Activated naive CD4-positive, alpha-beta T cell treated with anti-CD3 and anti-CD28 coated beads, Interleukin-2, amount 10 ng/mL, durations not matched to agents 7 days and 5 days (primary cell): Measurements from ENCODE around the gene EXT2.

ENCODE experiments used
- CTCF ChIA-PET: fragments of 350-600 bp; sonication (Branson Sonifier 250); formaldehyde crosslinking; loops from one replicate; lab custom pipeline; 2021; ENCODE audit warnings: antibody characterized with exemption; lab: Charles Lee
- DNase-seq: peaks from one replicate; pipeline ENCODE4 v3.0.0-alpha.2; 2020
- H3K27ac Mint-ChIP-seq: one replicate; pipeline ENCODE4 v1.8.0; 2021; ENCODE audit warnings: mild to moderate bottlenecking, moderate library complexity, mixed read lengths
- H3K27me3 Mint-ChIP-seq: one replicate; pipeline ENCODE4 v1.8.0; 2021; ENCODE audit warnings: mild to moderate bottlenecking, mixed read lengths
- H3K36me3 Mint-ChIP-seq: one replicate; pipeline ENCODE4 v1.8.0; 2021; ENCODE audit warnings: mixed read lengths
- H3K4me1 Mint-ChIP-seq: one replicate; pipeline ENCODE4 v1.8.0; 2021; ENCODE audit warnings: mixed read lengths
- H3K4me3 Mint-ChIP-seq: one replicate; pipeline ENCODE4 v1.8.0; 2021; ENCODE audit warnings: mild to moderate bottlenecking, moderate library complexity, mixed read lengths
- H3K9me3 Mint-ChIP-seq: one replicate; pipeline ENCODE4 v1.8.0; 2021; ENCODE audit warnings: mixed read lengths

Gene EXT2

DNA sequence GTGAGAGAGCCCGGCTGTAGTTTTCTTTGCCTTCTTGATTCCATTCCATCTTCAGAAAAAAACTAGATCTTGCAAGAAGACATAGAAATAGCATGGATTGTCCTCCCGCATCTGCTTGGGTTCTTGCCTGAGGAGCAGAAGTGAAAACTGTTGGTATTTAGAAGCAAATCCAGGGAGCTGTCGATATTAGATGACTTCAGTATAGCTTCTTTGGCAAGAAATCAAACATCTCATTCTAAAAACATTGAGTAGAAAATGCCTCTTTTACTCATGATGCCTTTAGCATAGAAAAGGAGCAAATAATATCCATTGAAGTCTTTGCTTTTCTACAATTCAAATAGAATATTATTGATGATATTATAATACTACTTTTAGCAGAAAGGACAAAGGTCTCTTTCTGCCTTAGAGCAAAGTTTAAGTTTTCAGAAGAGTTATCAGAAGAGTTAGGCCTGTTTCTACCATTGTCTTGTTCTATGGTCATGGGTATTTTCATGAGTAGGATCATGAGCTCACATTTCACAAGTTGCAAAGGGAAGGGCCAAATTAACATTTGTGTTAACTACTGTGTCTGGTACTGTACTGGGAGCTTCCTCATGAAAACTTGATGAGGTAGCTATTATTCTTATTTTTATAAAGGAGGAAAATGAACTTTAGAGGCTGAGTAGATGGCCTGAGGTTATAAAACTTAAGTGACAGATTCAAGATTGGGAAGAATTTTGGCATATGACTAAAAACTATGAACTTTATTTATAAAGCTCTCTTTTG is 49.7 kb downstream of the EXT2 start:
- DNase-seq: no peak
- Mint-ChIP-seq H3K36me3 (peaks cover 15% of the 10 kb centered on the region), H3K4me1 (no peaks in the 10 kb centered on the region), H3K27ac (no peak overlapping the region), H3K27me3 (no peaks in the 10 kb centered on the region), H3K9me3 (no peaks in the 10 kb centered on the region), H3K4me3 (no peak overlapping the region)
- CTCF ChIA-PET: interaction anchor here (1.4 kb wide), 1 partner anchor 25 kb away, joined by 4 read pairs; no protein-coding TSS in a partner anchor

- DNase-seq: no peak
- Mint-ChIP-seq H3K4me3 (no peak overlapping the region), H3K9me3 (no peaks in the 10 kb centered on the region), H3K4me1 (no peaks in the 10 kb centered on the region), H3K27me3 (no peaks in the 10 kb centered on the region), H3K36me3 (peaks cover 23% of the 10 kb centered on the region), H3K27ac (no peak overlapping the region)
- CTCF ChIA-PET: no interaction called here
Measured at GRCh38 chr11:44146931-44147330, 51.5 kb downstream of the EXT2 start.

- Mint-ChIP-seq H3K4me3 (no peak overlapping the region), H3K36me3 (peaks cover 25% of the 10 kb centered on the region)
- CTCF ChIA-PET: no interaction called here
Measured at GRCh38 chr11:44147751-44148150, 52.3 kb downstream of the EXT2 start.

GRCh38 chr11:44149651-44150050 is 54.2 kb downstream of the EXT2 start:
- no peaks in the 10 kb centered on the region for H3K27me3 Mint-ChIP-seq
- H3K27ac Mint-ChIP-seq: no peak overlapping the region
- H3K4me3 Mint-ChIP-seq: no peak overlapping the region
- CTCF ChIA-PET: no interaction called here
- no peaks in the 10 kb centered on the region for H3K4me1 Mint-ChIP-seq
- peaks cover 30% of the 10 kb centered on the region for H3K36me3 Mint-ChIP-seq
- peaks cover 2% of the 10 kb centered on the region for H3K9me3 Mint-ChIP-seq
- DNase-seq: no peak

More at GRCh38 chr11:44147751-44148150, 52.3 kb downstream of the EXT2 start:
- DNase-seq: no peak
- H3K9me3 Mint-ChIP-seq: peaks cover under 1% of the 10 kb centered on the region
- H3K4me1 Mint-ChIP-seq: no peaks in the 10 kb centered on the region
- no peak overlapping the region for H3K27ac Mint-ChIP-seq
- H3K27me3 Mint-ChIP-seq: no peaks in the 10 kb centered on the region

DNA sequence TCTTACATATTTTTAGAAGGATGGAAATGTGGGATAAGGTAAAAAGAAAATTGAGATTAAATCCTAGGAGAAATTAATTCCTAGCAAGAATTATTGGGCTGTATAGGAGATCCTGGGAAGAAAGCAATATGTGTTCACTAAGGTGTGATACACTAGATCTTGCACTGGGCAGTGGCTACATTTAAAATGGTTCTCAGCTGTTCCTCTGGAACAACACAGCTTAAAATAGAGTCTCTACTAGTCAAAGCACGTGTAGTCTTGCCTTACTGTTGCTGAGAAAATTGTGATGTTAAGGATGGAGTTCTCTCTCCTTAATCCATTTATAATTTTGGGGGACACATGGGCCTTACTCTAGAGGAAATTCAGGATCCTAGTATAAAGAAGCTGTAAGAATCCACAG is 54.9 kb downstream of the EXT2 start:
- Mint-ChIP-seq H3K27me3 (no peaks in the 10 kb centered on the region), H3K4me3 (no peak overlapping the region), H3K4me1 (no peaks in the 10 kb centered on the region), H3K9me3 (peaks cover 2% of the 10 kb centered on the region), H3K36me3 (peaks cover 26% of the 10 kb centered on the region), H3K27ac (no peak overlapping the region)
- DNase-seq: no peak
- CTCF ChIA-PET: no interaction called here

DNA sequence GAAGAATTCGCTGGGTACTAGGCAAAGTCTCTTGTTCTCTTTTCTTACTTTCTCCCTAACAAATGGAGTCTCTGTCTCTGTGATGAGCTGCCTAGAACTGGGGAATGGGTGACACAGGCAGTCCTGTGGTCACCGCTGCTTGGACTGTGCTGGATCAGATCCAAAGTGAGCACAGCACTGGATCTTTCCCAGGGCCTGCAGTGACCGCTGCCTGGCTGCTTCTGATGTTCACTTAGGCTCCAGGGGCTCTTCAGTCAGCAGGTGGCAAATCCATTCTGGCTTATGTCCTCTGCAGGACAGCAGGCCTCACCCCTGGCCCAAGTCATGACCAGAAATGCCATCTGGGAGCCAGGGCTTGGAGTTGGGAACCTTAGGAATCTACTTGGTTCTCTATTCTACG is 61.5 kb downstream of the EXT2 start:
- Mint-ChIP-seq H3K4me3 (no peak overlapping the region), H3K27me3 (no peaks in the 10 kb centered on the region), H3K4me1 (peaks cover 10% of the 10 kb centered on the region), H3K36me3 (peaks cover 23% of the 10 kb centered on the region), H3K9me3 (peaks cover 2% of the 10 kb centered on the region), H3K27ac (no peak overlapping the region)
- CTCF ChIA-PET: no interaction called here
- DNase-seq: no peak

GRCh38 chr11:44158384-44158783 is 62.9 kb downstream of the EXT2 start:
- Mint-ChIP-seq H3K9me3 (no peaks in the 10 kb centered on the region), H3K36me3 (peaks cover 19% of the 10 kb centered on the region), H3K4me3 (no peak overlapping the region), H3K4me1 (peaks cover 10% of the 10 kb centered on the region), H3K27me3 (no peaks in the 10 kb centered on the region), H3K27ac (no peak overlapping the region)
- CTCF ChIA-PET: no interaction called here
- no peak for DNase-seq

- H3K27ac Mint-ChIP-seq: no peak overlapping the region
- H3K4me3 Mint-ChIP-seq: no peak overlapping the region
- DNase-seq: no peak
- CTCF ChIA-PET: no interaction called here
- peaks cover 16% of the 10 kb centered on the region for H3K36me3 Mint-ChIP-seq
- peaks cover 10% of the 10 kb centered on the region for H3K4me1 Mint-ChIP-seq
- no peaks in the 10 kb centered on the region for H3K27me3 Mint-ChIP-seq
- no peaks in the 10 kb centered on the region for H3K9me3 Mint-ChIP-seq
Measured at GRCh38 chr11:44159848-44160721, 64.6 kb downstream of the EXT2 start.

- CTCF ChIA-PET: no interaction called here
Measured at GRCh38 chr11:44162004-44162403, 66.5 kb downstream of the EXT2 start.

DNA sequence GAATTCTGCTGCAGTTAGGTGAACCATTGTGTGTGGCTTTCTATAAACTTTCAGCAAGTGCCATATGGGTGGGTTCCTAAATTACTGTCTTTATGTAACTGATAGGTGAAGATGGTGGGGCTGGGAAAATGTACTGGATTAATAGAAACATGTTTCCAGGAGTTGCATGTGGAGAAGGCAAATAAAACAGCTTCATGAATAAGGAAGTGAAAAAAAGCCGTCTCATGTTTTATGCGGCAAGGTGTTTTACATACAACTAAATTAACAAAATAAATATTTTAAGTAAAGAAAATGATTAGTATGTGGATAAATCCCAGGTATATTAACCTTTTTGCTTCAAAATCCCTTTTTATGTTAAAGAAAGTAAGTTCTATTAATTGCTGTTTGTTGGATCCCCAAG is 67.2 kb downstream of the EXT2 start:
- DNase-seq: no peak
- Mint-ChIP-seq H3K27me3 (no peaks in the 10 kb centered on the region), H3K4me1 (peaks cover 10% of the 10 kb centered on the region)

More at GRCh38 chr11:44162004-44162403, 66.5 kb downstream of the EXT2 start:
- H3K9me3 Mint-ChIP-seq: no peaks in the 10 kb centered on the region
- H3K4me1 Mint-ChIP-seq: peaks cover 10% of the 10 kb centered on the region
- H3K27me3 Mint-ChIP-seq: no peaks in the 10 kb centered on the region
- H3K4me3 Mint-ChIP-seq: no peak overlapping the region
- DNase-seq: no peak
- H3K36me3 Mint-ChIP-seq: peaks cover 10% of the 10 kb centered on the region
- H3K27ac Mint-ChIP-seq: no peak overlapping the region

DNA sequence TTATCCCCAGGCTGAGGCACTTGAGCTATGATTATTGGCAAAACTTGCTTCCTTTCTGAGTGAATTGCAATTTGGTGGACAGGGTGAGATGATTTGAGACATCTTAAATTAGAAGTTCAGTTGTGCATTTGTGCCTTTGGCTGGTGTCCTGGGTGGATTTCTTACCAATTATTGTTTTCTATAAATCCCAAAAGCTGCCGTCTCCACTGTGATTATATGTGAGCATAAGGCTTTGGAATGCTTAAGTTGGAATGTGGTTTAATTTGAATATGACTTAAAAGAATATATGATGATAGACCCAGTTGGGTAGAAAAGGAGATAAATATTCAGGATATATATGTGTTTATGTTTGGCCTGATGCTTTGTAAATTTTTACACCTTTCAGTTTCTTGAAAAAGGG is 70.0 kb downstream of the EXT2 start:
- CTCF ChIA-PET: interaction anchor here (0.6 kb wide), 1 partner anchor 36 kb away, joined by 3 read pairs; no protein-coding TSS in a partner anchor
- Mint-ChIP-seq H3K9me3 (no peaks in the 10 kb centered on the region), H3K4me1 (no peaks in the 10 kb centered on the region), H3K36me3 (no peaks in the 10 kb centered on the region), H3K4me3 (no peak overlapping the region), H3K27ac (no peak overlapping the region), H3K27me3 (no peaks in the 10 kb centered on the region)
- DNase-seq: no peak

More for the DNA sequence above, 67.2 kb downstream of the EXT2 start:
- no peaks in the 10 kb centered on the region for H3K9me3 Mint-ChIP-seq
- no peak overlapping the region for H3K4me3 Mint-ChIP-seq
- CTCF ChIA-PET: no interaction called here
- H3K27ac Mint-ChIP-seq: no peak overlapping the region
- peaks cover 9% of the 10 kb centered on the region for H3K36me3 Mint-ChIP-seq

- CTCF ChIA-PET: no interaction called here
- Mint-ChIP-seq H3K4me1 (no peaks in the 10 kb centered on the region), H3K4me3 (no peak overlapping the region), H3K27me3 (no peaks in the 10 kb centered on the region), H3K36me3 (no peaks in the 10 kb centered on the region), H3K9me3 (no peaks in the 10 kb centered on the region), H3K27ac (no peak overlapping the region)
- no peak for DNase-seq
Measured at GRCh38 chr11:44167046-44167445, 71.6 kb downstream of the EXT2 start.

- DNase-seq: no peak
- Mint-ChIP-seq H3K4me3 (no peak overlapping the region), H3K4me1 (no peaks in the 10 kb centered on the region), H3K36me3 (peaks cover 3% of the 10 kb centered on the region), H3K27me3 (no peaks in the 10 kb centered on the region), H3K9me3 (no peaks in the 10 kb centered on the region), H3K27ac (no peak overlapping the region)
- CTCF ChIA-PET: no interaction called here
Measured at GRCh38 chr11:44171518-44171917, 76.0 kb downstream of the EXT2 start.

DNA sequence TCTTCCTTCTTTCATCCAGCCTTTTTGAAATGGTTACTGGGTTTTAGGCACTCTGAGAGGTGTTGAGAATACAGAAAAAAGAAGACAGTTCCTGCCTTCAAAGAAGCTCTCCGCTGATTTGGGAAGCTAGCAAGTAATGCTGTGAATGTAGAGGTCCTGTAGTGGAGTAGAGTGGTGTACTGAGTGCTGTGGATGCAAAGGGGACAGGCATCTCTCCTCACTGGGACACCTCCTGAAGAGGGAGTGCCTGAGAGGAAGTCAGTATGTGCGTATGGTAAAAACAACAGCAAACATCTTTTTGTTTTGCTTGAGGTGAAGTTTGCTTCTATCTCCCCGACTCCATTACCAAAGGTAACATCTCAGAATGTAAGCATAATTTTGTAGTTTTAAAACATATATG is 77.5 kb downstream of the EXT2 start:
- CTCF ChIA-PET: no interaction called here
- no peak for DNase-seq
- Mint-ChIP-seq H3K36me3 (peaks cover 3% of the 10 kb centered on the region), H3K4me1 (no peaks in the 10 kb centered on the region), H3K4me3 (no peak overlapping the region), H3K27me3 (no peaks in the 10 kb centered on the region), H3K27ac (no peak overlapping the region), H3K9me3 (no peaks in the 10 kb centered on the region)
